ENCODE data around the gene CGNL1.

The CGNL1 gene

GRCh38 chr15:57427367-57427821, 51.1 kb downstream of the CGNL1 start:
- ChIA-PET CTCF (no interaction called here), POLR2A (no interaction called here)
- Histone ChIP-seq H3K36me3 (ENCODE audit: control insufficient read depth in 4 of 4, insufficient read depth in 4 of 4, low read length in 3 of 4) (no peaks in the 10 kb centered on the region), H3K9me3 (ENCODE audit: control extremely low read depth in 1 of 5, control insufficient read depth in 4 of 5, insufficient read depth in 2 of 5, low read depth in 1 of 5, low read length in 4 of 5) (no peaks in the 10 kb centered on the region), H3K4me3 (ENCODE audit: control insufficient read depth in 1 of 7, extremely low read depth in 1 of 7, insufficient read depth in 4 of 7, low read depth in 2 of 7, low read length in 6 of 7) (no peak overlapping the region), H3K4me1 (ENCODE audit: control extremely low read depth in 1 of 4, control insufficient read depth in 4 of 4, insufficient read depth in 4 of 4, low read length in 3 of 4) (peaks cover 0 to 5% (median 3%) of the 10 kb centered on the region in 4 experiments), H3K27ac (ENCODE audit: insufficient read depth in 1 of 2, low read depth in 1 of 2, low read length in 2 of 2, poor library complexity in 1 of 2, severe bottlenecking in 2 of 2) (no peak overlapping the region), H3K27me3 (replicated peaks in 2 of 5; ENCODE audit: control insufficient read depth in 4 of 5, insufficient read depth in 5 of 5, low read length in 4 of 5) (no peaks in the 10 kb centered on the region)
- DNase-seq, result no peak
- 93% methylated on average over 9 of the region's 9 CpGs for WGBS (ENCODE audit: insufficient coverage)

GRCh38 chr15:57432141-57432741, 55.9 kb downstream of the CGNL1 start:
- no peaks in the 10 kb centered on the region for H3K9me3 ChIP-seq (ENCODE audit: control extremely low read depth in 1 of 5, control insufficient read depth in 4 of 5, insufficient read depth in 2 of 5, low read depth in 1 of 5, low read length in 4 of 5)
- DNase-seq, result no peak
- H3K27ac ChIP-seq (ENCODE audit: insufficient read depth in 1 of 2, low read depth in 1 of 2, low read length in 2 of 2, poor library complexity in 1 of 2, severe bottlenecking in 2 of 2), result no peak overlapping the region
- peaks cover 0 to 2% (median 0%) of the 10 kb centered on the region in 5 experiments for H3K27me3 ChIP-seq (replicated peaks in 2 of 5; ENCODE audit: control insufficient read depth in 4 of 5, insufficient read depth in 5 of 5, low read length in 4 of 5)
- H3K4me3 ChIP-seq (ENCODE audit: control insufficient read depth in 1 of 7, extremely low read depth in 1 of 7, insufficient read depth in 4 of 7, low read depth in 2 of 7, low read length in 6 of 7), result no peak overlapping the region
- ChIA-PET CTCF (interaction anchor here (0.7 kb wide), 1 partner anchor 18 kb away, joined by 3 read pairs; no protein-coding TSS in a partner anchor), POLR2A (no interaction called here)
- 96% methylated on average over 12 of the region's 12 CpGs for WGBS (ENCODE audit: insufficient coverage)
- no peaks in the 10 kb centered on the region for H3K36me3 ChIP-seq (ENCODE audit: control insufficient read depth in 4 of 4, insufficient read depth in 4 of 4, low read length in 3 of 4)
- no peaks in the 10 kb centered on the region for H3K4me1 ChIP-seq (ENCODE audit: control extremely low read depth in 1 of 4, control insufficient read depth in 4 of 4, insufficient read depth in 4 of 4, low read length in 3 of 4)

GRCh38 chr15:57436166-57436565, 59.9 kb downstream of the CGNL1 start:
- Histone ChIP-seq H3K36me3 (ENCODE audit: control insufficient read depth in 4 of 4, insufficient read depth in 4 of 4, low read length in 3 of 4) (no peaks in the 10 kb centered on the region), H3K27me3 (replicated peaks in 2 of 5; ENCODE audit: control insufficient read depth in 4 of 5, insufficient read depth in 5 of 5, low read length in 4 of 5) (peaks cover 0 to 2% (median 0%) of the 10 kb centered on the region in 5 experiments), H3K4me3 (ENCODE audit: control insufficient read depth in 1 of 7, extremely low read depth in 1 of 7, insufficient read depth in 4 of 7, low read depth in 2 of 7, low read length in 6 of 7) (no peak overlapping the region), H3K4me1 (ENCODE audit: control extremely low read depth in 1 of 4, control insufficient read depth in 4 of 4, insufficient read depth in 4 of 4, low read length in 3 of 4) (peaks cover 0 to 3% (median 0%) of the 10 kb centered on the region in 4 experiments), H3K27ac (ENCODE audit: insufficient read depth in 1 of 2, low read depth in 1 of 2, low read length in 2 of 2, poor library complexity in 1 of 2, severe bottlenecking in 2 of 2) (no peak overlapping the region), H3K9me3 (ENCODE audit: control extremely low read depth in 1 of 5, control insufficient read depth in 4 of 5, insufficient read depth in 2 of 5, low read depth in 1 of 5, low read length in 4 of 5) (no peaks in the 10 kb centered on the region)
- no CpG with 5 or more reads among the region's 1 CpG for WGBS (ENCODE audit: insufficient coverage)
- POLR2A ChIA-PET, result no interaction called here
- no peak for DNase-seq
- CTCF ChIA-PET, result interaction anchor here (0.8 to 1.7 kb wide), 3 partner anchors 24 to 208 kb away, joined by 3 to 4 read pairs (median 3); no protein-coding TSS in a partner anchor

DNA sequence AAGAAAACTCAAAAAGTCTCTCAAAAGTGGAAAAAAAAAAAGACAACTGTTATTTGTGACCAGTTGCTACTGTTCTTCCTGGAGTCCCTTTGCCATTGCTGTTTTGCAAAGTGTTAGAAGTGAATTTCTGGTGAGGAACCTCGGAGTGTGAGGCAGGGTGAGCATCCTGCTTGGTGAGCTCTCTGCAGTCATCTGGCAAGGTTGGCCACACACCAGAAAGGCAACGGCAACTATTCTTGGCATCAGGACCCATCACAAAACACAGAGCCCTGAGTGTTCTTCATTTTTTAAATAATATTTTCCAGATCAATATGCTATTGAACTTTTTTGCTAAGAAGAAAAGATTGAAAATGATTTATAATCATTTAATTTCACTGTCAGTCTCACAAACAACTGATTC, 60.7 kb downstream of the CGNL1 start:
- peaks cover 0 to 3% (median 0%) of the 10 kb centered on the region in 4 experiments for H3K4me1 ChIP-seq (ENCODE audit: control extremely low read depth in 1 of 4, control insufficient read depth in 4 of 4, insufficient read depth in 4 of 4, low read length in 3 of 4)
- no peaks in the 10 kb centered on the region for H3K9me3 ChIP-seq (ENCODE audit: control extremely low read depth in 1 of 5, control insufficient read depth in 4 of 5, insufficient read depth in 2 of 5, low read depth in 1 of 5, low read length in 4 of 5)
- no peak overlapping the region for H3K4me3 ChIP-seq (ENCODE audit: control insufficient read depth in 1 of 7, extremely low read depth in 1 of 7, insufficient read depth in 4 of 7, low read depth in 2 of 7, low read length in 6 of 7)
- peaks cover 0 to 2% (median 0%) of the 10 kb centered on the region in 5 experiments for H3K27me3 ChIP-seq (replicated peaks in 2 of 5; ENCODE audit: control insufficient read depth in 4 of 5, insufficient read depth in 5 of 5, low read length in 4 of 5)
- POLR2A ChIA-PET, result no interaction called here
- WGBS (ENCODE audit: insufficient coverage), result 80% methylated on average over 1 of the region's 2 CpGs
- no peak overlapping the region for H3K27ac ChIP-seq (ENCODE audit: insufficient read depth in 1 of 2, low read depth in 1 of 2, low read length in 2 of 2, poor library complexity in 1 of 2, severe bottlenecking in 2 of 2)
- CTCF ChIA-PET, result interaction anchor here (1.7 kb wide), 1 partner anchor 207 kb away, joined by 3 read pairs; no protein-coding TSS in a partner anchor
- no peaks in the 10 kb centered on the region for H3K36me3 ChIP-seq (ENCODE audit: control insufficient read depth in 4 of 4, insufficient read depth in 4 of 4, low read length in 3 of 4)
- no peak for DNase-seq

DNA sequence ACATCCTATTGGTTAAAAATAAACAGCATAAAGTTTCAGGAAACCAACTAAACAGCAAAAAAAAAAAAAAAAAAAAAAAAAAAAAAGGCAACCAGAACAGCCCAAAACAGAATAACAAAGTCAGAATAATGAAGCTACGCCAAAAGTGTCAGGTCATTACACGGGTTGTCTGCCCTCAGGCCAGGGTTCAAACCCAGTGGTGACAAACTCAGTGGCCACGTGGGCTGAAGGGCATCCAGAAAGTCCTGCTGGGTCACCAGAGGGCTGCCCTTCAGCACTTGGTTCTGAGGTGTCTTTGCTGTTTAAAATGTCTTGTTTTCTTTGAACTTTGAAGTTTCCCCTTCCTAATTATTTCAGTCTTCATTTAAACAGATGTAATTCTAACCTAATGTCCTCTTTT, 61.3 kb downstream of the CGNL1 start:
- CTCF ChIA-PET, result interaction anchor here (1.1 kb wide), 1 partner anchor 86 kb away, joined by 3 read pairs; no protein-coding TSS in a partner anchor
- H3K27me3 ChIP-seq (replicated peaks in 2 of 5; ENCODE audit: control insufficient read depth in 4 of 5, insufficient read depth in 5 of 5, low read length in 4 of 5), result peaks cover 0 to 2% (median 0%) of the 10 kb centered on the region in 5 experiments
- 100% methylated on average over 2 of the region's 3 CpGs for WGBS (ENCODE audit: insufficient coverage)
- H3K27ac ChIP-seq (ENCODE audit: insufficient read depth in 1 of 2, low read depth in 1 of 2, low read length in 2 of 2, poor library complexity in 1 of 2, severe bottlenecking in 2 of 2), result no peak overlapping the region
- H3K4me1 ChIP-seq (ENCODE audit: control extremely low read depth in 1 of 4, control insufficient read depth in 4 of 4, insufficient read depth in 4 of 4, low read length in 3 of 4), result peaks cover 0 to 3% (median 0%) of the 10 kb centered on the region in 4 experiments
- H3K4me3 ChIP-seq (ENCODE audit: control insufficient read depth in 1 of 7, extremely low read depth in 1 of 7, insufficient read depth in 4 of 7, low read depth in 2 of 7, low read length in 6 of 7), result no peak overlapping the region
- H3K36me3 ChIP-seq (ENCODE audit: control insufficient read depth in 4 of 4, insufficient read depth in 4 of 4, low read length in 3 of 4), result no peaks in the 10 kb centered on the region
- POLR2A ChIA-PET, result no interaction called here
- DNase-seq, result no peak
- H3K9me3 ChIP-seq (ENCODE audit: control extremely low read depth in 1 of 5, control insufficient read depth in 4 of 5, insufficient read depth in 2 of 5, low read depth in 1 of 5, low read length in 4 of 5), result no peaks in the 10 kb centered on the region

GRCh38 chr15:57438166-57438565, 61.9 kb downstream of the CGNL1 start:
- H3K4me3 ChIP-seq (ENCODE audit: control insufficient read depth in 1 of 7, extremely low read depth in 1 of 7, insufficient read depth in 4 of 7, low read depth in 2 of 7, low read length in 6 of 7), result no peak overlapping the region
- no peaks in the 10 kb centered on the region for H3K9me3 ChIP-seq (ENCODE audit: control extremely low read depth in 1 of 5, control insufficient read depth in 4 of 5, insufficient read depth in 2 of 5, low read depth in 1 of 5, low read length in 4 of 5)
- no peak for DNase-seq
- CTCF ChIA-PET, result interaction anchor here (1.1 kb wide), 1 partner anchor 86 kb away, joined by 3 read pairs; no protein-coding TSS in a partner anchor
- peaks cover 0 to 2% (median 0%) of the 10 kb centered on the region in 5 experiments for H3K27me3 ChIP-seq (replicated peaks in 2 of 5; ENCODE audit: control insufficient read depth in 4 of 5, insufficient read depth in 5 of 5, low read length in 4 of 5)
- H3K4me1 ChIP-seq (ENCODE audit: control extremely low read depth in 1 of 4, control insufficient read depth in 4 of 4, insufficient read depth in 4 of 4, low read length in 3 of 4), result peaks cover 0 to 3% (median 0%) of the 10 kb centered on the region in 4 experiments
- WGBS (ENCODE audit: insufficient coverage), result 95% methylated on average over 6 of the region's 6 CpGs
- POLR2A ChIA-PET, result no interaction called here
- no peaks in the 10 kb centered on the region for H3K36me3 ChIP-seq (ENCODE audit: control insufficient read depth in 4 of 4, insufficient read depth in 4 of 4, low read length in 3 of 4)
- H3K27ac ChIP-seq (ENCODE audit: insufficient read depth in 1 of 2, low read depth in 1 of 2, low read length in 2 of 2, poor library complexity in 1 of 2, severe bottlenecking in 2 of 2), result no peak overlapping the region

Measured in common myeloid progenitor, CD34-positive (primary cell).